GM23338 (cell line): ENCODE results near the gene GALNT9. TPM values are rescaled to one million over a fixed set of nuclear protein-coding genes. Genes with fewer than 3 reads are reported as not detected.

ENCODE experiments used
- CREB1 ChIP-seq: fragments of 250-450 bp; sonication (Bioruptor Pico); IDR thresholded peaks from 2 replicates; pipeline ENCODE4 v1.5.0; 2020; ENCODE audit warnings: low read depth, mild to moderate bottlenecking, moderate library complexity
- EZH2phosphoT487 ChIP-seq: fragments of 200-600 bp; sonication (generic); IDR thresholded peaks from one replicate; pipeline ENCODE4 v1.8.1; 2018; ENCODE audit warnings: antibody characterized with exemption; ENCODE audit not compliant: unreplicated experiment
- REST ChIP-seq: IDR thresholded peaks from one replicate; pipeline ENCODE4 v1.6.1; 2018; ENCODE audit warnings: antibody characterized with exemption; ENCODE audit not compliant: unreplicated experiment
- ZNF331 ChIP-seq: fragments of 250-450 bp; sonication (Bioruptor Pico); IDR thresholded peaks from 2 replicates; pipeline ENCODE4 v1.5.0; 2020; ENCODE audit warnings: low read depth, mild to moderate bottlenecking, moderate library complexity
- ZNF462 ChIP-seq: fragments of 250-450 bp; sonication (Bioruptor Pico); IDR thresholded peaks from 2 replicates; pipeline ENCODE4 v1.5.0; 2020; ENCODE audit warnings: mild to moderate bottlenecking, moderate library complexity
- polyA plus RNA-seq: library from polyadenylated mRNA; unstranded; fragments of >200 nt; fragmentation: Nextera tagmentation; extraction: Ambion mirVana; gene quantifications from 2 replicates; pipeline ENCODE4 v1.2.1, GENCODE V29; 2016
- total RNA-seq: library from RNA; depleted of rRNA; stranded (reverse); fragments of >200 nt; shearing (Covaris generic); gene quantifications from 2 replicates; pipeline ENCODE4 v1.2.3, GENCODE V29; 2014

The GALNT9 gene
- total and polyA plus RNA-seq, 2 experiments from 2014 or later = 0.81 to 2.5 TPM

GRCh38 chr12:132341318-132342050 lies 12.1 kb upstream of the GALNT9 start (continued):
- no peak for TF ChIP-seq ZNF462 (CRISPR knock-in tag)
- TF ChIP-seq ZNF331 (CRISPR knock-in tag) = no peak
- no peak for TF ChIP-seq EZH2phosphoT487
- no peak for TF ChIP-seq CREB1 (CRISPR knock-in tag)
- no peak for TF ChIP-seq REST
